Stimulated activated naive CD8-positive, alpha-beta T cell treated with anti-CD3 and anti-CD28 coated beads, Interleukin-15, Interleukin-2, amounts not matched to agents 100 U/mL and 50 U/mL, for 24 hours (primary cell): ENCODE data around the gene CCDC34.

Experiments used
- ATAC-seq: fragments of 150-1000 bp; cut with Tn5 transposase; one replicate; pipeline ENCODE4 v1.10.0; 2021
- DNase-seq: peaks from one replicate; pipeline ENCODE4 v3.0.0; 2021

Gene CCDC34, protein sequence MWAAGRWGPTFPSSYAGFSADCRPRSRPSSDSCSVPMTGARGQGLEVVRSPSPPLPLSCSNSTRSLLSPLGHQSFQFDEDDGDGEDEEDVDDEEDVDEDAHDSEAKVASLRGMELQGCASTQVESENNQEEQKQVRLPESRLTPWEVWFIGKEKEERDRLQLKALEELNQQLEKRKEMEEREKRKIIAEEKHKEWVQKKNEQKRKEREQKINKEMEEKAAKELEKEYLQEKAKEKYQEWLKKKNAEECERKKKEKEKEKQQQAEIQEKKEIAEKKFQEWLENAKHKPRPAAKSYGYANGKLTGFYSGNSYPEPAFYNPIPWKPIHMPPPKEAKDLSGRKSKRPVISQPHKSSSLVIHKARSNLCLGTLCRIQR

DNA sequence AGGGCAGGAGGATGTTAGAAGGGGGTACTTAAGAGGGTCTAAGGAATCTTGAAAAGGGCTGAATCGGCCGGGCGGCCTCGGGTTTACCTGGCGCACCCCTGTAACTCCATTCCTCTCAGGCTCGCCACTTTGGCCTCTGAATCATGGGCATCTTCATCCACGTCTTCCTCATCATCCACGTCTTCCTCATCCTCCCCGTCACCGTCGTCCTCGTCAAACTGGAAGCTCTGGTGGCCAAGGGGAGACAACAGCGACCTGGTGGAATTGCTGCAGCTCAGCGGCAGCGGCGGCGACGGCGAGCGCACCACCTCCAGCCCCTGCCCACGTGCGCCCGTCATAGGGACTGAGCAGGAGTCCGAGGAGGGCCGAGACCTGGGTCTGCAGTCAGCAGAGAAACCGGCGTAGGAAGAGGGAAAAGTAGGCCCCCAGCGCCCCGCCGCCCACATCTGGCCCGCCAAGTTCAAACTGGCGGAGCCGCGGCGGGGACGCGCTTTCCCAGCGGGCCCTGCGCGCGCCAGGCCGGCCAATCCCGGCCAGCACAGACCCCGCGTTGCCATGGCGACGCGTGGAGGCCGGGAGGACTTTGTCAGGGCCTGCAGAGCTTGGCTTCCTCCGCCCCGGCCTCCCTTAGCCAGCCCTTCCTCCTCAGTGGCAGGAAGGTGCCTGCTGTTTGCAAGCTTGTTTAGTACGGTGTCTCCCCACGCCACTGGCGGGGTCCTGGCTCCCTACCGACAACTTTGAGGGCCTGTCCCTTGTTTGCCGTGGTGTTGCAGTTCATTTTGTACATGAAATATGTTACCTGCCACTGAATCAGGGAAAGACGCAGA, at the start of gene CCDC34:
TSS of gene CCDC34 (minus strand) at position 467 of the 827 bp plus-strand sequence. CDS start at position 446, 21 bp downstream.
- DNase-seq, result peak; percentile 92
- peak; percentile 98 for ATAC-seq

DNA sequence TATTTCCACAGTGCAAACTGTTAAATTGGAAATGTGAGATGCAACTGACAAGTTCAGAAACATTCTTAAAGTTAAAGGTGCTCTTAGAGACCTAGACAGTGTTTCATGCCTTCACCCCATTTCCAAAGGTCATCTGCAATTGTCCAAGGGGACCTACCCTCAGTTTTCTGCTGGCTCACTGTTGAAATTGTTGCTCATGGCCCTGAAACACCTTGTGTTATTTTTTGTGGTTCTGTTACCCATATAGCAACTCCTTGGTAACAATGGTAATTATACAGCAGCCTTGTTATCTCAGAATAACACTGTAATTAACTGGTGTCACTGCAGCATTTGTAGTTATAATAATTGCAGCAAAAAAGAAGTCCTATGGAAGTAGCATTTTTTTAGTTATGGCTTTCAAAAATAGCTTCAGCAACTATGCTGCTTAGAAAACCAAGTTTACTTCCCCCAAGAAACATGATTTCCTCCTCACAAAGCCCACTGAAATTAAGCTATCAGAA, 49.2 kb upstream of the CCDC34 start:
- no peak for ATAC-seq

DNA sequence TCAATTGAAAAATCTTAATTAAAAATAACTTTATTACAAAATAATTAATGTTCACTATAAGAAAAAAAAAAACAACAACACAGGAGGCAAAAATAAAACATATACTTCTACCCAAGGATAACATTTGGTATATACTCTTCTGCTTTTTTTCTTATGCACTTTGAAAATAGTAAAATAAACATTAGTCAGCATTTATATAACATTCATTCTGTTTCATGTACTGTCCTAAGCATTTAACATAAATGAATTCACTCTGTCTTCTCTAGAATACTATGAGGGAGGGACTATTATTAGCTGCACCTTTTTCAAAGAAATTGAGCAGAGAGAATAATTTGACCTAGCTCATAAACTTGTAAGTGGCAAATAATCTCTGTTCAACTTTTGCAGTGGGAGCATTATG, 48.3 kb upstream of the CCDC34 start:
- ATAC-seq, result no peak
- no peak for DNase-seq

More for the DNA sequence above, 49.2 kb upstream of the CCDC34 start:
- no peak for DNase-seq

DNA sequence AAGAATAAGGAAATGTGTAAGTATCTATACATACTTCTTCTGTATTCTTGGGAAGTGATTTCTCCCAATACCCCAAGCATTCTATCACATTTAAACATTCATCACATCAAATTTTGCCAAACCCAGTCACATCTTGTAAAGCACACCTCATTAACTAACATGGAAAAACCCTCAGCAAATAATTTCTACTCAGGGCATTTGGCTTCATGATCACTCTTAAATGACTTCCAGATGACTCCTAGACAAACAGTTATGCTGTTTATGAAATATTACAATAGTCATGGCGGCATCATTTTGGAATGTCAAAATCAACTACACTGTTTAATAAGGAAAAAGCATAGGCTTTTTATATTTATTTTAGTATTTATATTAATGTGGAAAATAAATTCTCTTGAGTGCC, 47.3 kb upstream of the CCDC34 start:
- no peak for ATAC-seq
- no peak for DNase-seq

DNA sequence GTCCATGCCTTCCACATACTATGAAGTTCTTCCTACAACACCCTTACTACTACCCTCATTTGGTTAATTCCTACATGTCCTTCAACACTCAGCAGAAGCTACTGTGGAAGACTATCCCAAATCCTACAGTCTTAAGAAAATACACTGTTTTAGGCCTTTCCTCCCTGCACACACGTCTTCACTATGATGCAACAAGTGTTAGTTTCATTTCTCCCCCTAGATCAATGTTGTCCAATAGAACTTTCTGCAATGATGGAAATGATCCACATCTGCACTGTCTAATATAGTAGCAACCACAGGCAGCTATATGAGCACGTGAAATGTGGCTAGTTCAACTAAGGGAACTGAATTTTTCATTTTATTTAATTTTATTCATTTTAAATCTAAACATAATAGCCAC, 46.7 kb upstream of the CCDC34 start:
- DNase-seq, result no peak
- no peak for ATAC-seq

DNA sequence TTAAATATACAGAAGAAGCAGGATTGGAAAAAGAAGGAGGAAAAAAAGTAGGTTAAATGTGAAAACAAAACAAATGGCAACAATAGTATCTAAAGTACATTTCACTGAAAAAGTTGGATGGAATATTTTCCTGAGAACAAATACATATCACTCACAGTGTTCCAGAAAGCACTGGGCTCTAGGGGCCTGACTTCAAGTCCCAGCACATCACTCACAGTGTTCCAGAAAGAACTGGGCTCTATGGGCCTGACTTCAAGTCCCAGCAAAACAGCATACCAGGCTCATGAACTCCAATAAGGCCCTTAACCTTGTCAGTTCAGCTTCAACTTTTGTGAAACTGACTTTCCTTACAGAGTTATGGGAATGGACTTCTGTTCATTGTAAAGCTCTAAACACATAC, 46.0 kb upstream of the CCDC34 start:
- no peak for ATAC-seq
- DNase-seq, result no peak

DNA sequence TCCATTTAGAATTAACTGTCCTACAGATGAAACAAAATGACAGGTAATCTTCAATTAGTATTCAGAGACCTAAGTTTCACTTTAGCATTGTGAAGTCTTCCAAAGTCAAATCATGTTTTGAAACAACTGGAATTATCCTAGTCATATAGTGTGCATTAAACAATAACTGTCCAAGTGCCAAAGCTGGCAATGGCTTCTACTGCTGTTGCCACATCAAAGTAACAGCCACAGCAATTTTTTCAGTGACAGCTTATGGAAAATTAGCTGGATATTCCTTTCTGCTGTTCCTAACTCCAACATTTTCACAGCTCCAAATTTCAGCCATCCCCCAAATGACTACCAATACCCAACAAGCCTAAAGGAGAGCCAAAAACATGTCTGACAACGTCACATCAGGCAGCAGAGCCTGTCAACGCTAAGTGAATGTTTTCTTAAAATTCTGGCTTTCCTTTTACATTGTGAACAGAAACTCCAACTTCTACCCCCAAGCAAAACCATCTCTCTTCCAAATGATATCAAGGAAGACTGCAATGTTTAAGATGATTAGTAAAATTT, 45.3 kb upstream of the CCDC34 start:
- DNase-seq (no peak), ATAC-seq (no peak)

DNA sequence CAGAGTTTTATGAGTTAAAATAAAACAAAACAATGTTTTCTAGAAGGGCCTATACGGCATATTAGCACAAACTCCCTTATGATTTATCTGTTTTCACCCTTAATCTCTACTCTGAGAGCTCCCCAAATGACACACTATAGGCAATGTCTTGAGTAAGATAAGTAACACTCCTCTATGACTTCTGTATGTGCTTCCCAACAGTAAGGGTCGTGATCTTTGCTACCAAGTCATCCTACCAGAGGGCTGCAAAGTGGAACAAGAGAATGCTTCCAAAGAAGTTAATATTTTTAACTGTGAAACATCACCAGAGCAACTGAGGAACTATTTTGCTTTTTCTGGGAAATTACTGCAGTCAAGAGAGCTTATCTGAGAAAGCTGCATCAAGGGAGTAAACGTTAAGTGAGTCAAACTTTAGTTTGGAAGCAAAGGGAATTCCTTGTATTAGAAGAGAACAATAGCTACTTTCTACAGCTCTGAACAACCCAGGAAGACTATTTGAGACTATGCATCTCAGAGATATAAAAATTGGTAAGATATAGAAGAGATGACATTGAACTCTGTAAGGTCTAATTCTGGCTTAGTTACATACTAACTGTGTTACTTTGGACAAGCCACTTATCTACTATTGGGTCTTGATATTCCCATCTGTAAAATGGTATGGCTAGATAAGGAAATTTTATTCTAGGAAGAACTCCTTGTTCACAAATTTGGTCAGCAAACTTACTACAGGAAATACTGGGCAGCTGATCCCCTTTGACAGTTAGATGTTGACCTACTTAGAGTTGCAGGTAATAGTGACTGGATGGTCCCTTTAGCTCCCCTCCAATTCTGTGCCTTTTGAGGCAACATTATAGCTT, 43.7 kb upstream of the CCDC34 start:
- no peak for DNase-seq
- no peak for ATAC-seq

DNA sequence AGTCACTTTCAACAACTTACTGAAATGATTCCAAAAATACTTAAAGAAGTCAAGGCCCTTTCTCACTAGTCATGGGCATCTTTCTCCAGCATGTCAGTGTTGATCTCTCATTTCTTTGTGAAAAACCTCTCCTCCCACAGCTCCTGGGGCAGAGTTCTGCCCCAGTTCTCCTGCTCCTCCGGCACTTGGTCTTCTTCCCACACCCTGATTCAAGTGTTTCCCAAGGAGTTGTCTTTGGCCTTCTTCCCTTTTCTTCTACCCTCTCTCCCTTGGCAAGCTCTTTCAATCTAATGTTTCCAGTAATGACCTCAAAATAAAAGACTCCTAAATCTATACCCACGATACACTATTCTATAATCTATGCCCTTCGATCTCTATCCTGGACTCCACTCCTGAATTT, 42.1 kb upstream of the CCDC34 start:
- no peak for ATAC-seq
- DNase-seq, result no peak

DNA sequence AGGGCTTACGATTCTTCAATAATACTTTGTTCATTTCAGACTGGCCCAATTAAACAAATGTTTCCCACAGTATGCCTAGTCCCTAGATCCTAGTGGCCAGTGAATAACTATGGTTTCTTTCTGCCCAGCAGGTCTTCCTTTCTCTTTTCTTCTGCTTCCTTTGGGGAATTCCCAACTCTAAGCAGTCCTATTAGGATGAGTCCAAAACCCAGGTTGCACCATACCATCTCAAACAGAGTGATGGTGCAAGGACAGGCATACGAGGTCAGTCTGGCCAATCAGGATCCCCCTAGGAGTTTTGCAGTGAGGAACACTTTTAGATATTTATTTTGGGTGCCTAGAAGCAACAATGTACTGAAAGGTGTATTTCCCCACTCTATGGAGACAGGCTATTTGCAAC, 41.4 kb upstream of the CCDC34 start:
- DNase-seq, result no peak

DNA sequence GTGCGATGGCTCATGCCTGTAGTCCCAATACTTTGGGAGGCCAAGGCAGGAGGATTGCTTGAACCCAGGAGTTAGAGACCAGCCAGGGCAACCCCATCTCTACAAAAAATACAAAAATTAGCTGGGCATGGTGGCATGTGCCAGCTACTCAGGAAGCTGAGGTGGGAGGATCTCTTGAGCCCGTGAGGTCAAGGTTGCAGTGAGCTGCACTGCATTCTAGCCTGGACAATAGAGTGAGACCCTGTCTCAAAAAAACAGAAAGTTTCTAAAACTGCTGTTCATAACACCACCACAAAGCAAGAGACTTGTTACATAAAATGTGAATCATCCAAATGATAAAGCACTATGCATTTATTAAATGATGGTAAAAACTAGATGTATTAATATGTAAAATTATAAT, 40.2 kb upstream of the CCDC34 start:
- no peak for ATAC-seq

More for the DNA sequence above, 41.4 kb upstream of the CCDC34 start:
- no peak for ATAC-seq

DNA sequence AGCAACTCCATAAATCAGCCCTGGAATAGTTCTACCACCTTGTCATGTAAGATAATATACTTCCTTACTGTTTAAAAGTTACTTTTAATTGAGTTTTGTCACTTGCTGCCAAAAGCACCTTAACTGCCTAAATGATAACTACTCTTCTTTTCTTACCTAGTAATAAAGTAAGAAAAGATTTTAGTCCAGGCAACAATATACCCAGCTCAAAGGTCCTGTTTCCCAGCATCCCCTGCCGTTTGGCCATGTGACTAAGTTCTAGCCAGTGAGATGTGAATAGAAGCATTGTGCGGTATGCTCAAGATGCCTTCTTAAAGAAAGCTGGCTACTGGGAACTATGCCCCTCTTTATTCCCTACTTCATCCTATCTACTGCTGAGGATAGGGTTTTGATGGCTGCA, 39.4 kb upstream of the CCDC34 start:
- ATAC-seq (no peak), DNase-seq (no peak)

More for the DNA sequence above, 40.2 kb upstream of the CCDC34 start:
- DNase-seq, result no peak

DNA sequence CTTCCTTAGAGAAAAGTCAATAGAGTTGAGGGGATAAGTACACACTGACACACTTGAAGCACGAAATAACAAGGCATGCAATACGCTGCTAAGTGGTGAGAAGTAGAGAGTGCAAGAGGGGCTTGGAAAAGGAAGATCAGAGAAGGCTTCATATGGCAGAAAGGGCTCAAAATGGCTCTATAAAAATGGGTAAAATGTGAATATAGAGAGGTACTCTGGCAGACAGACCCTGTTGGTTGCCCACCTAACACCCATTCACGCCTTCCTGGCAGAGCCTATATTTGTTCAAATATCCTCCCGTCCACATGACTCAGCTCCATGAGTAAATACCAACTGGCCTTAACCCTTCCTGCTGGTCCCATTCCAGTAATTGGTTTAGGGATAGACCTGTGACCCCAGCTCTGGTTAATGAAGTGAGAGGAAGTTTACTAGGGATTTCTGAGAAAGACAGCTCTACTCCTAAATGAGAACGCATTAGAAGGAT, 38.9 kb upstream of the CCDC34 start:
- DNase-seq, result no peak
- ATAC-seq, result no peak

DNA sequence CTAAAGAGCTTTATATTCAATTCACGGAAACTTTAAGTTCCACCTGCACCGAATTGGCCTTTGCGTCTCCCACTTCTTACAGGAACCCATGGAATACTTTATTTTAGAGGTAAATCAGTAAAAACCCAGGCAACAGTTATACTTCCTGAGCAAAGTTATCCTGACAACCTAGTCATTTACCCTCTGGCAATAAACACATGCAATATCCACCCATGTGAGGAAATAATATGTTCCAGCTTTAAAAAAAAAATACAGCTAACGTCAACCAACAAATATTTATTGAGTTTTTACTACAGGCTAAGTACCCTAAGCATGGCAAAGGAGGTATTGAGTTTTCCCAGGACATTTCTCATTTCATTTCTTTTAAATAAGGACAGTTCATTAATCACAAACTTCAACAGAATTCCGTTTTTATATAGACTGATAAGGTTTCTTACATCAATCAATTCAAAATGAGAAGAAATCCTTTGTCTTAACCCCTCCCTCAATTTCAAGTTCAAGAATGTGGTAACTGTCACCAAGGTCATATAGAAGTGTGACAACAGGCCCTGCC, 38.3 kb upstream of the CCDC34 start:
- no peak for DNase-seq
- no peak for ATAC-seq

DNA sequence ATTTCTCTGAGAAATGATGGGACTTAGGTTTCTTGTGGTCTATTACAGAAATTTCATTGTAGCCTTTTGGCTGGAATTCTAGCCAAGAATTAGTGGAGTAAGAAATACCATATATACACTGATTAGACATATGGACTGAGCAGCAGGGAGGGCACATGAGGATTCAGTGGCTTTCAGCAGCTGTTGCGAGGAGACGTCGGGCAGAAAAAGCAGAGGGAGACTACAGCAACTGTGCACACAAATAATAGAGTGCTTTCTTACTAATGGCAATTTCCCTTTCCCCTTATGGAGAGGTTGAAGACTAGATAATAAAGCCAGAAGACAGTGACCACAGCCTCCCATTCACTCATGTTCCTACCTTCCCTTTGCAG, 35.4 kb upstream of the CCDC34 start:
- no peak for ATAC-seq

DNA sequence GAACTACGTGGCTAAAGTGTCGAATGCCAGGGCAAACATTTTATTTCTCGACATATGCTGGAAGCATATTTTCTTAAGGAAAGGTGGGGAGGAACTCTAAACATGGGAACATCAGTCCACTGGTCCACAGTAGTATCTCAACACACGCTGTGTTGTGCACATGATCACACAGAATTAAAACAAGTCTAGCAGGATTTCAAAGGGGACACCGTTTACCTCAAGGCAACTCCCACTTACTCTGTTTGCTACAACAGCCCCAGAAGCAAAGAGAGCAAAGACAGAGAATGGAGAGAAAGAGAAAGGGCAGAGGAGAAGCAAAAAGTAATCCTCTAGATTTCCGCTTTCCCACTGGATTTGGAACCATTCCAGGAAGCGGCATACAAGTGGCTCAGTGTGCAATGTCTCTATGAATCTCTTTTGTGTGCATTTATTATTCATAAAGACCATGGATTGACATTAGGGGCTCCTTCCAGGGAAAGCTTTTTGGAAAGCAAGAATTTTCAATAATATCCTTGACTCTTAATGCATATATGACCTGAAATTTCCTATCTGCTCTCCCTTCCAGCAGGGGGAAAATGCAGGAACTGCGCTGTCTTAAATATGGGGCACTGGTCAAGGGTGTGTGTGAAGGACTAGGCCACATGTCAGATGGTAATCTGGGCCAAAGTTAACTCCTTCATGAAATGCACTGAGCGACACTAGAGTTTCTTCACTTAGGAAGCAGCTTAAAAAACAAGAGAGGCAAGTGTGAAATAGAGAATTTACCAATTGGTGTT, 34.8 kb upstream of the CCDC34 start:
- DNase-seq (no peak), ATAC-seq (no peak)

More for the DNA sequence above, 35.4 kb upstream of the CCDC34 start:
- DNase-seq, result no peak

DNA sequence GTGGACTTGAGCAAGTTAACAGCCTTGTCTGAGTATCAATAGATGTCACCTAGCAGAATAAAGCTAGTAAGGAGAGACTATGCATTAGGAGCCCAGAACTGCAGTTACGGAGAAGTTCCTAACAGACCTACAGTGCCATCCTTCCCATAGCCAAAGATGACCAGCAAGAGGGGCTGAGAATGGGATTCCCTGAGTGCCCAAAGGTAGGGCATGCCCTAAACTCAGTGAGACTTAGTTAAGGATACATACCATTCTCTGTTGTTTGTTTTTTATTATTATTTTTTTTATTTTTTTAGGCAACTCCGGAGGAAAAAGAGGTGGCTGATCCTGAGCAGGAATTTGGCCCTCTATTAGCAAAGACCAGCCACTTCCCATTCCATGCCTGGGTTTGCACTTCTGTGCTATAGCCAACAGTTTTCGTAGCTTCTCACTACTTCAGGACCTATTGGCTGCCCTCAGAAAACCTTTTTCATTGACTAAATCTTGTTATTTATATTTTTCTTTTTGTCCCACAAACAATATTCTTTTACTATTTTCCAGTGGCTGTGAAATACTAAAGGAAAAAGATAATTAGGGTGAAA, 33.3 kb upstream of the CCDC34 start:
- no peak for DNase-seq
- no peak for ATAC-seq

DNA sequence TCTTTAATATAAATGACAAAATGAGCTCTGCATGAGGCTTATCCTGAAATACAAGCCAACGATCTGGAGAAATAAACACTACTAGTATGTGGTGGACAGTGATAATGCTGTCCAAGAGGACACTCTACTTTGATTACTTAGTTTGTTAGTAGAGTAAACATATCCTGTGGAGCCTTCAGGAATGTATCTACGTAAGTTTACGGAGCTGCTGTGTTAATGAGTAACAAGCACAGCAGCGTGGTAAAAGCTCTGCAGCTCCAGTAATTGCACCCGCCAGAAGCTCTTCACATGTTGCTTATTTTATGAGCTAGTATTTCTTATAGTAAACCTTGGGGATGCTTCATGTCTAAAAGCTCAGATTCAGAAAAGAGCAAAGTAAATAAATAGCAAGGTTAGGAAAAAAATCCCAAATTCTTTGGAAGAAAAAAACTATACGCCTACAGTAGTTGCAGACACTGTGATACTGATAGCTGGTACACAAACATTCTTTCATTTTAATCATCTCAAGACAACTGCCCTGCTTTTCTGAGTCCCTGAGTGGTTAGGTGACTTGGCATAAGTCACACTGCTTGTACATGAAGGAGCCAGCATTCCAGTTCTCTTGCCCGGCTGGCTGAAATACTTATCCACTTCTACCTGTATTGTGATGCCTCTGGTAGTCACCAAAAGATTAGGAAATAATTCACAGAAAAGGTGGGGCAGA, 32.7 kb upstream of the CCDC34 start:
- DNase-seq, result no peak
- no peak for ATAC-seq

DNA sequence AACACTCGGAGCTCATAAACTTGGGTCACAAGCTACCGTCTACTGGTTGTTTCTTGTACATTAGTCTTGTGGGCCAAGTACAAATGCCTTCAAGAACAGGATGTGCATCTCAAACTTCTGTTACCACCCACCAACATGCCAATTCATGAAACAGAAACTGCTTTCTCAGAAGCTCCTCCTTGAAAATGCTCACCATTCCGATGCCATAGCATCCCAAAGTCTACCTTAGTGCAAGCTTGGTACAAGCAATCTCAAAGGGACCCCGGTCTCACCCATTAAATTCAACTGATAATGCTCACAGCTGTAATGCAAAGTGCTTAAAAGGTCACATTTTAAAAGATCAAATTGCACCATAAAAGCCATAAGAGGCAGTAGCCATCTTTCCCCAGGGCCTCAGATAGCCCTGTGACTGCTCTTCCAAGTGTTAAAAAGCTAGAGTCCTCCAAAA, 31.8 kb upstream of the CCDC34 start:
- DNase-seq, result no peak
- ATAC-seq, result no peak
